Loucy (cell line): ENCODE results near the gene ACTBL2.

Experiments used
- EZH2phosphoT487 ChIP-seq: fragments of 200-600 bp; IDR thresholded peaks from 2 replicates; pipeline ENCODE4 v1.6.1; 2018; ENCODE audit warnings: antibody characterized with exemption, mild to moderate bottlenecking, moderate library complexity, borderline replicate concordance
- TF ChIP-seq, protein P1 (sequence below): fragments of 200-600 bp; sonication (generic); conservative IDR thresholded peaks from 2 replicates; pipeline ENCODE4 v1.5.1; 2014; ENCODE audit warnings: mild to moderate bottlenecking, antibody characterized with exemption, low read length

DNA sequence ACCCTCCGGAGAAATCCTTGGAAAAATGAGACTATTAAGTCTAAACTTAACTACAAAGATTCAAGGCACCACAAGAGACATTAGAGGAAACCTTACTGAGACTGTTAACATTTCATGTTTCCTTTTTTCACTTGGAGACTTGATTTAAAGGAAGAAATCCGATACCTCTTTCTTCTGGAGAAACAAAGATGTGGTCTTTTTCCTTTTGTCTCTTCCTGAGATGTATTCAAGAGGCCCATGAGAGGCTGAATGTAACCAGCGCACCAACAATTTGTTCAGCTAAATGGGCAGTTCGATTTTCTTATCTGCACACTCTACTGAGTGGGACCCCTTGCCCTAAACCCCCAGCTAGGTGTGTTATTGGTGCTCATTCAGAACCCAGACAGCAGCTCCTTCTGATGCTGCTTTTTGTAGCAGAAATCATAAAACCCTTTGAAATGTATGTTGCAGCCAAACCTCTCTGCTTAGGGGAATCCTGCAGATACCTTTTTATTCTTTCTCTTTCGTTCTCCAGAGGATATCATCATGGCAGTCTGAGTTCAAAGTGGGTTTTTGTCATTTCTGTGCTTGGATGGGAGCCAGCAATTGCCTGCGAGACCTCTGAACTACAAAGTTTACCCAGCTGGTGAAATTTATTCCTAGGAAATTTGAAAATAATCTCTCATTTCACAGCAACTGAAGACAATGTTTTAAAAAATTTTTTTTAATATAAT lies 41.9 kb upstream of the ACTBL2 start:
- TF ChIP-seq, protein P1, sequence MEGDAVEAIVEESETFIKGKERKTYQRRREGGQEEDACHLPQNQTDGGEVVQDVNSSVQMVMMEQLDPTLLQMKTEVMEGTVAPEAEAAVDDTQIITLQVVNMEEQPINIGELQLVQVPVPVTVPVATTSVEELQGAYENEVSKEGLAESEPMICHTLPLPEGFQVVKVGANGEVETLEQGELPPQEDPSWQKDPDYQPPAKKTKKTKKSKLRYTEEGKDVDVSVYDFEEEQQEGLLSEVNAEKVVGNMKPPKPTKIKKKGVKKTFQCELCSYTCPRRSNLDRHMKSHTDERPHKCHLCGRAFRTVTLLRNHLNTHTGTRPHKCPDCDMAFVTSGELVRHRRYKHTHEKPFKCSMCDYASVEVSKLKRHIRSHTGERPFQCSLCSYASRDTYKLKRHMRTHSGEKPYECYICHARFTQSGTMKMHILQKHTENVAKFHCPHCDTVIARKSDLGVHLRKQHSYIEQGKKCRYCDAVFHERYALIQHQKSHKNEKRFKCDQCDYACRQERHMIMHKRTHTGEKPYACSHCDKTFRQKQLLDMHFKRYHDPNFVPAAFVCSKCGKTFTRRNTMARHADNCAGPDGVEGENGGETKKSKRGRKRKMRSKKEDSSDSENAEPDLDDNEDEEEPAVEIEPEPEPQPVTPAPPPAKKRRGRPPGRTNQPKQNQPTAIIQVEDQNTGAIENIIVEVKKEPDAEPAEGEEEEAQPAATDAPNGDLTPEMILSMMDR: no peak
- TF ChIP-seq EZH2phosphoT487: no peak
